ENCODE measurements around the gene NR2F1-AS1. TPM values are rescaled to one million over a fixed set of nuclear protein-coding genes. Genes with fewer than 3 reads are reported as not detected.

The NR2F1-AS1 gene
- total and polyA plus RNA-seq, 4 donors, result 2.0 to 4.0 (median 2.1) TPM

GRCh38 chr5:93589829-93590215 lies 8.8 kb upstream of the NR2F1-AS1 start (continued):
- no peak for TF ChIP-seq ZBTB33 (IDR thresholded peaks at IDR 0.05)

GRCh38 chr5:93589152-93589828 lies 8.3 kb upstream of the NR2F1-AS1 start:
- Histone ChIP-seq H3K27me3 (ENCODE audit: control insufficient read depth in 4 of 4, insufficient read depth in 4 of 4, low read length in 3 of 4) (peaks cover 0 to 2% (median 0%) of the 10 kb centered on the region in 4 donors), H3K4me3 (ENCODE audit: low read depth in 1 of 3, low read length in 3 of 3) (no peak overlapping the region), H3K36me3 (ENCODE audit: control insufficient read depth in 4 of 4, insufficient read depth in 3 of 4, low read depth in 1 of 4, low read length in 3 of 4) (no peaks in the 10 kb centered on the region), H3K9me3 (ENCODE audit: control insufficient read depth in 4 of 4, low read length in 3 of 4) (no peaks in the 10 kb centered on the region), H3K9ac (ENCODE audit: low read depth in 1 of 2, low read length in 2 of 2) (no peak overlapping the region), H3K27ac (ENCODE audit: low read depth in 1 of 2, low read length in 2 of 2) (no peak overlapping the region), H3K4me1 (ENCODE audit: control insufficient read depth in 4 of 4, insufficient read depth in 4 of 4, low read length in 3 of 4) (peaks cover 0 to 9% (median 3%) of the 10 kb centered on the region in 4 donors)
- no peak for TF ChIP-seq JUND (IDR thresholded peaks at IDR 0.05)
- TF ChIP-seq TAF1 (conservative IDR thresholded peaks at IDR 0.05), result no peak
- no peak for TF ChIP-seq FOXA2 (IDR thresholded peaks at IDR 0.05)
- no peak for TF ChIP-seq GABPA (IDR thresholded peaks at IDR 0.05 in 1 of 2, conservative IDR thresholded peaks at IDR 0.05 in 1 of 2)
- no peak for TF ChIP-seq YY1 (IDR thresholded peaks at IDR 0.05)
- no peak for TF ChIP-seq EGR1 (IDR thresholded peaks at IDR 0.05; ENCODE audit: low read depth in 2 of 2)
- no peak for TF ChIP-seq SP1 (IDR thresholded peaks at IDR 0.05)
- TF ChIP-seq MAX (IDR thresholded peaks at IDR 0.05), result no peak
- no peak for TF ChIP-seq ATF3 (IDR thresholded peaks at IDR 0.05)
- no peak for TF ChIP-seq REST (IDR thresholded peaks at IDR 0.05)
- no peak for TF ChIP-seq CTCF (IDR thresholded peaks at IDR 0.05; ENCODE audit: low read depth, low read length, missing input control)
- no peak for TF ChIP-seq FOXA1 (IDR thresholded peaks at IDR 0.05)
- TF ChIP-seq NR2F2 (IDR thresholded peaks at IDR 0.05), result no peak
- TF ChIP-seq RXRA (IDR thresholded peaks at IDR 0.05), result no peak
- whole genome bisulfite sequencing, result 77% methylated on average over 6 of the region's 6 CpGs
- no peak for DNase-seq (ENCODE audit: low spot score)
